GM23338 (cell line): ENCODE data around the gene TUBA8.

Experiments
- EZH2 ChIP-seq: fragments of 200-600 bp; sonication (generic); IDR thresholded peaks from one replicate; pipeline ENCODE4 v1.8.0; 2017; ENCODE audit warnings: antibody characterized with exemption, mild to moderate bottlenecking, low read depth; ENCODE audit not compliant: unreplicated experiment
- EZH2phosphoT487 ChIP-seq: fragments of 200-600 bp; sonication (generic); IDR thresholded peaks from one replicate; pipeline ENCODE4 v1.8.1; 2018; ENCODE audit warnings: antibody characterized with exemption; ENCODE audit not compliant: unreplicated experiment
- NANOG ChIP-seq: IDR thresholded peaks from 2 replicates; pipeline ENCODE4 v1.6.1; 2016; ENCODE audit warnings: antibody characterized with exemption, borderline replicate concordance
- POLR2AphosphoS5 ChIP-seq: IDR thresholded peaks from 2 replicates; pipeline ENCODE4 v1.6.1; 2016; ENCODE audit warnings: antibody characterized with exemption, low read depth
- TF ChIP-seq, protein P1 (sequence below), 2 experiments: fragments of 200-600 bp in 1 of 2; sonication (generic) in 1 of 2; conservative IDR thresholded peaks; 2 replicates each; pipeline versions ENCODE4 v1.5.1 to v1.6.1; 2016 to 2017; ENCODE audit warnings: antibody characterized with exemption in 2 of 2, low read depth in 2 of 2, mild to moderate bottlenecking in 2 of 2, moderate library complexity in 1 of 2
- TF ChIP-seq, protein P2 (sequence below): IDR thresholded peaks from 2 replicates; pipeline ENCODE4 v1.6.1; 2016; ENCODE audit warnings: antibody characterized with exemption

DNA sequence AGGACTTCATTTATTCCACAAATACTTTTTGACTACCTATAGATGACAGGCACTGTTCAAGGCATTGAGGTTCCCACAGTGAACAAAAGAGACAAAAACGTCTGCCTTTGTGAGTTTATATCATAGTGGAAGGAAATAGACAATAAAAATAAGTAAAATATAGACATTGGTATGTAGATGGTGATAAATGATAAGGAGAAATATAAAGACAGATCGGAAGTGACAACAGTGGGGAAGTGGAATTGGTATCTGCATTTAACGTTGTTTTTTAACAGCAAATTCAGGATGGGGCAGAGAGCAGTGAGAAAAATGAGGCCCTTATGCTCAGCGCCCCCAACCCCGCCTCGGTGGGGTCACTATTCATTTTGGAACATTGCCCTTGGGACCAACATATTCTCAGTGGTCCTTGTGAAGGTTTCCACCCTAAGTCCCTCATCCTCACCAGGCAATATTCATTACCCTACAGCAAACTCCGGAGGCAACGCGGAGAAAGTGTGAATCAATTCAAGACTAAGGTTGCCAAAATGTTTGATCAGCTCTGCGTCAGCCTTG lies 33.4 kb upstream of the TUBA8 start:
- TF ChIP-seq, protein P1, sequence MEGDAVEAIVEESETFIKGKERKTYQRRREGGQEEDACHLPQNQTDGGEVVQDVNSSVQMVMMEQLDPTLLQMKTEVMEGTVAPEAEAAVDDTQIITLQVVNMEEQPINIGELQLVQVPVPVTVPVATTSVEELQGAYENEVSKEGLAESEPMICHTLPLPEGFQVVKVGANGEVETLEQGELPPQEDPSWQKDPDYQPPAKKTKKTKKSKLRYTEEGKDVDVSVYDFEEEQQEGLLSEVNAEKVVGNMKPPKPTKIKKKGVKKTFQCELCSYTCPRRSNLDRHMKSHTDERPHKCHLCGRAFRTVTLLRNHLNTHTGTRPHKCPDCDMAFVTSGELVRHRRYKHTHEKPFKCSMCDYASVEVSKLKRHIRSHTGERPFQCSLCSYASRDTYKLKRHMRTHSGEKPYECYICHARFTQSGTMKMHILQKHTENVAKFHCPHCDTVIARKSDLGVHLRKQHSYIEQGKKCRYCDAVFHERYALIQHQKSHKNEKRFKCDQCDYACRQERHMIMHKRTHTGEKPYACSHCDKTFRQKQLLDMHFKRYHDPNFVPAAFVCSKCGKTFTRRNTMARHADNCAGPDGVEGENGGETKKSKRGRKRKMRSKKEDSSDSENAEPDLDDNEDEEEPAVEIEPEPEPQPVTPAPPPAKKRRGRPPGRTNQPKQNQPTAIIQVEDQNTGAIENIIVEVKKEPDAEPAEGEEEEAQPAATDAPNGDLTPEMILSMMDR (conservative IDR thresholded peaks at IDR 0.05; ENCODE audit: low read depth in 2 of 2): no peak
- TF ChIP-seq POLR2AphosphoS5: no peak
- TF ChIP-seq, protein P2, sequence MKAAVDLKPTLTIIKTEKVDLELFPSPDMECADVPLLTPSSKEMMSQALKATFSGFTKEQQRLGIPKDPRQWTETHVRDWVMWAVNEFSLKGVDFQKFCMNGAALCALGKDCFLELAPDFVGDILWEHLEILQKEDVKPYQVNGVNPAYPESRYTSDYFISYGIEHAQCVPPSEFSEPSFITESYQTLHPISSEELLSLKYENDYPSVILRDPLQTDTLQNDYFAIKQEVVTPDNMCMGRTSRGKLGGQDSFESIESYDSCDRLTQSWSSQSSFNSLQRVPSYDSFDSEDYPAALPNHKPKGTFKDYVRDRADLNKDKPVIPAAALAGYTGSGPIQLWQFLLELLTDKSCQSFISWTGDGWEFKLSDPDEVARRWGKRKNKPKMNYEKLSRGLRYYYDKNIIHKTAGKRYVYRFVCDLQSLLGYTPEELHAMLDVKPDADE: no peak
- TF ChIP-seq EZH2phosphoT487: no peak
- no peak for TF ChIP-seq EZH2
- TF ChIP-seq NANOG: no peak
